ENCODE measurements around the gene NELL1. TPM values are rescaled to one million over a fixed set of nuclear protein-coding genes. Genes with fewer than 3 reads are reported as not detected.

Gene NELL1
- total and polyA plus RNA-seq, 2 experiments from 2014 or later, result 1.6 TPM; not detected in 1

DNA sequence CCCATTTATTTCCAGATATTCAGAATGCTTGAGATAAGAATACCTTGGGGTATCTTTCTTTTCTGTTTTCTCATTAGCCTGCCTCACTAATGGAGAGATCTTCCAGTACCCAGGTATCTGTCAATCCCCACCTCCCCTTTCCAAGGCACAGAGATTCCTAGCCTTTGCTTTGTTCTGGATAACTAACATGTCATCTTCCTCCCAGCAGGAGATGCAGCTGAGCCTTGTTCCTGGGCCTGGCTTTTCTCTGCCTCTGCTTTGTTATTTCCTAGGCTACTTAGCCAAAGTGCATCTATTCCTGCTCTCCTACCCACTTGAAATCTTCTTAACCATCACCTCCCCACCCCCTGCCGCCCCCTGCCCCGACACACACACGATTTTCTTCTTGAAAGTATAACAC lies 297.1 kb downstream of the NELL1 start (continued):
- TF ChIP-seq CTCF (conservative IDR thresholded peaks at IDR 0.05; ENCODE audit: low read depth in 2 of 2) (peak in 1 of 2 experiments; percentile 42; a peak in 2 of 4 replicates), POLR2AphosphoS5 (IDR thresholded peaks at IDR 0.05; ENCODE audit: low read depth) (no peak)

- TF ChIP-seq REST (IDR thresholded peaks at IDR 0.05; ENCODE audit: unreplicated experiment) (peak; percentile 82), ZNF331 (CRISPR knock-in tag; IDR thresholded peaks at IDR 0.05; ENCODE audit: low read depth) (no peak), EZH2phosphoT487 (IDR thresholded peaks at IDR 0.05; ENCODE audit: unreplicated experiment) (no peak), CREB1 (CRISPR knock-in tag; IDR thresholded peaks at IDR 0.05; ENCODE audit: low read depth) (no peak), NANOG (IDR thresholded peaks at IDR 0.05; ENCODE audit: borderline replicate concordance) (no peak)
- TF ChIP-seq, protein P1, sequence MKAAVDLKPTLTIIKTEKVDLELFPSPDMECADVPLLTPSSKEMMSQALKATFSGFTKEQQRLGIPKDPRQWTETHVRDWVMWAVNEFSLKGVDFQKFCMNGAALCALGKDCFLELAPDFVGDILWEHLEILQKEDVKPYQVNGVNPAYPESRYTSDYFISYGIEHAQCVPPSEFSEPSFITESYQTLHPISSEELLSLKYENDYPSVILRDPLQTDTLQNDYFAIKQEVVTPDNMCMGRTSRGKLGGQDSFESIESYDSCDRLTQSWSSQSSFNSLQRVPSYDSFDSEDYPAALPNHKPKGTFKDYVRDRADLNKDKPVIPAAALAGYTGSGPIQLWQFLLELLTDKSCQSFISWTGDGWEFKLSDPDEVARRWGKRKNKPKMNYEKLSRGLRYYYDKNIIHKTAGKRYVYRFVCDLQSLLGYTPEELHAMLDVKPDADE (IDR thresholded peaks at IDR 0.05), result no peak
- no peaks in the 10 kb centered on the region for H3K79me2 ChIP-seq (replicated peaks; ENCODE audit: insufficient read depth)
- peak; percentile 29; the same call in 2 of the 3 replicates for ATAC-seq
- Mint-ChIP-seq H3K36me3 (ENCODE audit: low read depth) (no peaks in the 10 kb centered on the region), H3K27me3 (ENCODE audit: insufficient read depth, low read depth, poor library complexity) (no peaks in the 10 kb centered on the region), H3K9me3 (no peaks in the 10 kb centered on the region; the same call in 2 of the 3 replicates), H3K4me3 (no peak overlapping the region), H3K27ac (no peak overlapping the region), H3K4me1 (no peaks in the 10 kb centered on the region; the same call in 2 of the 3 replicates)
- H3K4me3 ChIP-seq, result no peak overlapping the region
- H3K27me3 ChIP-seq (ENCODE audit: insufficient read depth), result no peaks in the 10 kb centered on the region
- H4K20me1 ChIP-seq (replicated peaks; ENCODE audit: insufficient read depth), result no peaks in the 10 kb centered on the region
- H3K9me2 ChIP-seq (ENCODE audit: insufficient read depth), result no peaks in the 10 kb centered on the region
- H3F3A ChIP-seq (replicated peaks; ENCODE audit: low read depth), result no peaks in the 10 kb centered on the region
- H2AFZ ChIP-seq, result no peak overlapping the region
- no peaks in the 10 kb centered on the region for H3K36me3 ChIP-seq (ENCODE audit: insufficient read depth)
- DNase-seq (ENCODE audit: low spot score), result peak; percentile 53
- no peak overlapping the region for H3K4me2 ChIP-seq
- H3K27ac ChIP-seq (ENCODE audit: low read depth), result no peak overlapping the region
- no peaks in the 10 kb centered on the region for H3K4me1 ChIP-seq (ENCODE audit: insufficient read depth)
These were observed 304.7 kb downstream of the NELL1 start for GRCh38 chr11:20973940-20974559.

Data from GM23338 (cell line).